ENCODE results near the gene CD101.

- TF ChIP-seq CTCF (IDR thresholded peaks at IDR 0.05; ENCODE audit: poor library complexity) (no peak), EZH2 (IDR thresholded peaks at IDR 0.05; ENCODE audit: borderline replicate concordance) (no peak), EZH2phosphoT487 (IDR thresholded peaks at IDR 0.05; ENCODE audit: low read depth, severe bottlenecking, unreplicated experiment) (no peak)
Observed at GRCh38 chr1:117003223-117003875, 1.8 kb downstream of the CD101 start.
